ENCODE results near the gene ABCC1.

ABCC1 gene

GRCh38 chr16:15996432-15997109 is 47.2 kb downstream of the ABCC1 start:
- DNase-seq (ENCODE audit: extremely low spot score) = no peak
- CTCF ChIA-PET = no interaction called here

GRCh38 chr16:16000685-16001084 is 51.3 kb downstream of the ABCC1 start:
- DNase-seq (ENCODE audit: extremely low spot score) = no peak
- POLR2A ChIA-PET = interaction anchor here (0.6 kb wide), 2 partner anchors 50 to 168 kb away, joined by 4 to 5 read pairs; no protein-coding TSS in a partner anchor
- no peak for TF ChIP-seq CTCF (IDR thresholded peaks at IDR 0.05; ENCODE audit: control extremely low read depth, extremely low read depth, low read depth, missing control alignments)
- CTCF ChIA-PET = no interaction called here

More at GRCh38 chr16:15996432-15997109, 47.2 kb downstream of the ABCC1 start:
- POLR2A ChIA-PET = no interaction called here
- no peak for TF ChIP-seq CTCF (IDR thresholded peaks at IDR 0.05; ENCODE audit: control extremely low read depth, extremely low read depth, low read depth, missing control alignments)

DNA sequence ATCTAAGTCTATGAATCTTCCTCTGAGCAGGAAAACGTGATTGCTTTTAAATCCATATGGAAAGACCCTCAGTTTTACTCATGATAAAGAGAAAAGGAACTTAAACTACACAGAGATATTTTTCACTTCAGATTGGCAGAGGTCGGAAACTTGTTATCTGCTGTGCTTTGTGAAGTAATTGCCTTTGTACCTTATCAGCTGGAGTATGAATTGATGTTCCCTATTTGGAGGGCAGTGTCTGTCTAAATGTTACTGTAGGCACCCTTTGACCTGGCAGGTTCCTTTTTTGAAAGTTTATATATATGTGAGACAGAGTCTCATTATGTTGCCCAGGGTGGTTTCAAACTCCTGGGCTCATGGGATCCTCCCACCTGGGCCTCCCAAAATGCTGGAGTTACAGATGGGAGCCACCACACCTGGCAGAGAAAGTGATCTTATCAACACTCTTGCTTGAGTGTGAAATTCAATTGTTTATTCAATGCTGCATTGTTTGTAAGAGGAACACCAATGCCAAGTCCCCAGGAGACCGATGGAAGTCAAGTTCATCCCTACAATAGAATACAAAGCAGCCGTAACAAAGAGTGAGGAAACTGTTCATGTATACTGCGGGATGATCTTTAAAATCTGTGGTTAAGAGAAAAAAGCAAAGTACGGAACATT is 52.3 kb downstream of the ABCC1 start:
- no peak for DNase-seq (ENCODE audit: extremely low spot score)
- no peak for TF ChIP-seq CTCF (IDR thresholded peaks at IDR 0.05; ENCODE audit: control extremely low read depth, extremely low read depth, low read depth, missing control alignments)
- POLR2A ChIA-PET = no interaction called here
- CTCF ChIA-PET = no interaction called here

DNA sequence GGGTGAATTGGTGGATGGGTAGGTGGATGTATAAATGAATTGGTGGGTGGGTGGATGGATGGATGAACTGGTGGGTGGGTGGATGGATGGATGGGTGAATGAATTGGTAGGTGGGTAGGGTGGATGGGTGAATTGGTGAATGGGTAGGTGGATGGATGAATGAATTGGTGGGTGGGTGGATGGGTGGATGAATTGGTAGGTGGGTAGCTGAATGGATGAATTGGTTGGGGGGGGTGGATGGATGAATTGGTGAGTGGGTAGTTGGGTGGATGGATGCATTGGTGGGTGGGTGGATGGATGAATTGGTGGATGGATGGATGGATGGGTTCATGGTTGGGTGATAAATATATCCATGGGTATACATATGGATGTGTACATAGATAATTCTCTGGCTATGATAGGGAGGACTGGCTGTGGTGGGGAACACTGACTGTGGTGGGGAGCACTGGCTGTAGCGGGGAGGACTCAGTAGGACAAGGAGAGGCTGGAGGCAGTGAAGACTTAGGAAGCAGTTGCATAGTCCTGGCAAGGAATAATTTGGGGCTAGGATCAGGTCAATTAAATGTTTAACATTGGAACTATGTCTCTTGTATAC is 54.4 kb downstream of the ABCC1 start:
- CTCF ChIA-PET = no interaction called here
- TF ChIP-seq CTCF (IDR thresholded peaks at IDR 0.05; ENCODE audit: control extremely low read depth, extremely low read depth, low read depth, missing control alignments) = no peak

GRCh38 chr16:16004314-16004749 is 54.9 kb downstream of the ABCC1 start:
- POLR2A ChIA-PET = interaction anchor here (1.0 kb wide), 1 partner anchor 29 kb away, joined by 3 read pairs; no protein-coding TSS in a partner anchor
- CTCF ChIA-PET = no interaction called here
- no peak for DNase-seq (ENCODE audit: extremely low spot score)
- no peak for TF ChIP-seq CTCF (IDR thresholded peaks at IDR 0.05; ENCODE audit: control extremely low read depth, extremely low read depth, low read depth, missing control alignments)

More for the DNA sequence above, 54.4 kb downstream of the ABCC1 start:
- POLR2A ChIA-PET = no interaction called here
- no peak for DNase-seq (ENCODE audit: extremely low spot score)

- TF ChIP-seq CTCF (IDR thresholded peaks at IDR 0.05; ENCODE audit: control extremely low read depth, extremely low read depth, low read depth, missing control alignments) = no peak
- no peak for DNase-seq (ENCODE audit: extremely low spot score)
- ChIA-PET CTCF (no interaction called here), POLR2A (no interaction called here)
Measured at GRCh38 chr16:16005721-16006120, 56.3 kb downstream of the ABCC1 start.

All from GM10248 (cell line).